Astrocyte (in vitro differentiated cells and primary cell): ENCODE data around the gene PSMD14.

Experiments used
- CTCF ChIP-seq: IDR thresholded peaks from 2 replicates; pipeline ENCODE4 v1.5.1; 2011; ENCODE audit warnings: low read depth, mild to moderate bottlenecking, inconsistent platforms, low read length, moderate library complexity; ENCODE audit not compliant: insufficient read depth
- EZH2 ChIP-seq: IDR thresholded peaks from 2 replicates; pipeline ENCODE4 v1.6.1; 2012; ENCODE audit warnings: mild to moderate bottlenecking, low read length, inconsistent platforms; ENCODE audit not compliant: insufficient read depth

GRCh38 chr2:161373942-161374341 lies 65.7 kb downstream of the PSMD14 start:
- TF ChIP-seq CTCF (no peak), EZH2 (no peak)
